Karpas-422 (cell line): ENCODE measurements around the gene ZRANB1. TPM values are rescaled to one million over a fixed set of nuclear protein-coding genes. Genes with fewer than 3 reads are reported as not detected.

Experiments used
- DNase-seq: peaks from one replicate; pipeline ENCODE4 v3.0.0-alpha.2; 2015
- H2AFZ ChIP-seq: fragments of 200-600 bp; sonication (generic); 2 replicates; pipeline ENCODE4 v1.6.1; 2014; ENCODE audit warnings: antibody characterized with exemption, low read length, mixed read lengths
- H3K27ac ChIP-seq: fragments of 200-600 bp; sonication (generic); 2 replicates; pipeline ENCODE4 v1.5.1; 2014; ENCODE audit warnings: mild to moderate bottlenecking, low read length, moderate library complexity
- H3K27me3 ChIP-seq: fragments of 200-600 bp; sonication (generic); 2 replicates; pipeline ENCODE4 v1.6.1; 2014; ENCODE audit warnings: low read length, mixed read lengths
- H3K36me3 ChIP-seq: fragments of 200-600 bp; sonication (generic); 2 replicates; pipeline ENCODE4 v1.6.1; 2014; ENCODE audit warnings: low read length, mixed read lengths; ENCODE audit not compliant: insufficient read depth
- H3K4me1 ChIP-seq: fragments of 200-600 bp; sonication (generic); 2 replicates; pipeline ENCODE4 v1.6.1; 2014; ENCODE audit warnings: mild to moderate bottlenecking, low read length, mixed read lengths
- H3K4me2 ChIP-seq: fragments of 200-600 bp; sonication (generic); 2 replicates; pipeline ENCODE4 v1.6.1; 2014; ENCODE audit warnings: low read length, low read depth, mild to moderate bottlenecking; ENCODE audit not compliant: poor library complexity, severe bottlenecking
- H3K4me3 ChIP-seq: fragments of 200-600 bp; sonication (generic); 2 replicates; pipeline ENCODE4 v1.5.1; 2014; ENCODE audit warnings: mild to moderate bottlenecking, antibody characterized with exemption, low read length, mixed read lengths
- H3K79me2 ChIP-seq: fragments of 200-600 bp; sonication (generic); 2 replicates; pipeline ENCODE4 v1.6.1; 2014; ENCODE audit warnings: mild to moderate bottlenecking, low read length, mixed read lengths
- H3K9ac ChIP-seq: fragments of 200-600 bp; sonication (generic); 2 replicates; pipeline ENCODE4 v1.6.0; 2014; ENCODE audit warnings: low read length
- H3K9me2 ChIP-seq: fragments of 200-600 bp; sonication (generic), shearing (Covaris generic); replicated peaks from 2 replicates; pipeline ENCODE4 v1.6.0; 2014; ENCODE audit warnings: mild to moderate bottlenecking, low read length, moderate library complexity; ENCODE audit not compliant: insufficient read depth
- H3K9me3 ChIP-seq: fragments of 300-700, 200-600 bp; sonication (generic); 2 replicates; pipeline ENCODE4 v1.6.1; 2014; ENCODE audit warnings: low read length, mixed read lengths
- H4K20me1 ChIP-seq: fragments of 200-600 bp; sonication (generic); 2 replicates; pipeline ENCODE4 v1.6.1; 2014; ENCODE audit warnings: mild to moderate bottlenecking, antibody characterized with exemption, low read length, low read depth; ENCODE audit not compliant: insufficient read depth
- total RNA-seq: library from RNA; depleted of rRNA; stranded (reverse); fragments of >200 nt; shearing (Covaris generic); gene quantifications from 2 replicates; pipeline ENCODE4 v1.2.3, GENCODE V29; 2014; ENCODE audit warnings: low replicate concordance

The ZRANB1 gene
- total RNA-seq, 1 experiment from 2014 or later = 13.1 TPM

GRCh38 chr10:124928087-124928486, 13.8 kb upstream of the ZRANB1 start:
- Histone ChIP-seq H3K9ac (no peak overlapping the region), H3K79me2 (peaks cover 99% of the 10 kb centered on the region), H3K36me3 (0 out of 2 replicates have a peak, but pooled peaks cover 10% of the 10 kb centered on the region), H3K4me1 (peaks cover 9% of the 10 kb centered on the region), H2AFZ (no peak overlapping the region), H4K20me1 (peaks cover 7% of the 10 kb centered on the region; the same call in 1 of the 2 replicates), H3K27me3 (no peaks in the 10 kb centered on the region), H3K9me3 (no peaks in the 10 kb centered on the region), H3K9me2 (no peaks in the 10 kb centered on the region), H3K27ac (no peak overlapping the region), H3K4me3 (no peak overlapping the region), H3K4me2 (no peak overlapping the region)
- DNase-seq = no peak

GRCh38 chr10:124928545-124928944, 13.4 kb upstream of the ZRANB1 start:
- Histone ChIP-seq H4K20me1 (peaks cover 7% of the 10 kb centered on the region; the same call in 1 of the 2 replicates), H3K79me2 (peaks cover 99% of the 10 kb centered on the region), H3K4me3 (no peak overlapping the region), H3K9ac (no peak overlapping the region), H3K9me2 (no peaks in the 10 kb centered on the region), H3K4me2 (no peak overlapping the region), H2AFZ (no peak overlapping the region), H3K27ac (no peak overlapping the region), H3K27me3 (no peaks in the 10 kb centered on the region), H3K36me3 (0 out of 2 replicates have a peak, but pooled peaks cover 10% of the 10 kb centered on the region), H3K9me3 (no peaks in the 10 kb centered on the region), H3K4me1 (peaks cover 9% of the 10 kb centered on the region)
- DNase-seq = no peak

DNA sequence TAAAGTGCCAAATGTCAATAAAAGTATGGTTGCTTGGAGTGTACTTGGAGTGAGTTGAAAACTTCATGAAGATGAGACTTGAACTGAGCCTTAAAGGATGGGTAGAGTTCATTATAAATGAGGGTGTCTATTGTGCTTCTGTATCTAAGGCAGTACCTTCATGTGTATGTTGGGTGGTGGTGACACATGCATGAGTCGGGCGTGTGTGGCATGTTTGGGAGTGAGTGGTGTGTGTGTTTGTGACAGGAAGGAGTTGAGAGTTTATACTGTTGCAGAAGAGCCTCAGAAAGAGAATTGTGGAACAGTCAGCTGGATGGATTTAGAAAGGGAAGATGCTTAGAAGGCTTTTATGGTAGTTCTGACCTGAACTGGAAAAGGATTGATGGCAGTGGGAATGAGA, 6.0 kb upstream of the ZRANB1 start:
- H3K9me3 ChIP-seq = no peaks in the 10 kb centered on the region
- H3K79me2 ChIP-seq = peaks cover 99% of the 10 kb centered on the region
- H3K9me2 ChIP-seq = no peaks in the 10 kb centered on the region
- no peak overlapping the region for H3K27ac ChIP-seq
- H3K9ac ChIP-seq = no peak overlapping the region
- no peaks in the 10 kb centered on the region for H3K27me3 ChIP-seq
- H3K36me3 ChIP-seq = 0 out of 2 replicates have a peak, but pooled peaks cover 6% of the 10 kb centered on the region
- H3K4me3 ChIP-seq = no peak overlapping the region
- peaks cover 2% of the 10 kb centered on the region; the same call in 1 of the 2 replicates for H3K4me1 ChIP-seq
- H4K20me1 ChIP-seq = peaks cover 10% of the 10 kb centered on the region; the same call in 1 of the 2 replicates
- no peak overlapping the region for H2AFZ ChIP-seq
- DNase-seq = no peak
- H3K4me2 ChIP-seq = no peak overlapping the region

- H3K27ac ChIP-seq = no peak overlapping the region
- peaks cover 3% of the 10 kb centered on the region; the same call in 1 of the 2 replicates for H3K4me1 ChIP-seq
- H3K79me2 ChIP-seq = peaks cover 99% of the 10 kb centered on the region
- DNase-seq = no peak
- H2AFZ ChIP-seq = no peak overlapping the region
- H3K9me2 ChIP-seq = no peaks in the 10 kb centered on the region
- 0 out of 2 replicates have a peak, but pooled peaks cover 2% of the 10 kb centered on the region for H3K36me3 ChIP-seq
- H3K4me3 ChIP-seq = no peak overlapping the region
- H3K27me3 ChIP-seq = no peaks in the 10 kb centered on the region
- no peak overlapping the region for H3K4me2 ChIP-seq
- no peaks in the 10 kb centered on the region for H3K9me3 ChIP-seq
- H4K20me1 ChIP-seq = peaks cover 10% of the 10 kb centered on the region; the same call in 1 of the 2 replicates
- H3K9ac ChIP-seq = no peak overlapping the region
Observed at GRCh38 chr10:124936813-124937212, 5.1 kb upstream of the ZRANB1 start.

DNA sequence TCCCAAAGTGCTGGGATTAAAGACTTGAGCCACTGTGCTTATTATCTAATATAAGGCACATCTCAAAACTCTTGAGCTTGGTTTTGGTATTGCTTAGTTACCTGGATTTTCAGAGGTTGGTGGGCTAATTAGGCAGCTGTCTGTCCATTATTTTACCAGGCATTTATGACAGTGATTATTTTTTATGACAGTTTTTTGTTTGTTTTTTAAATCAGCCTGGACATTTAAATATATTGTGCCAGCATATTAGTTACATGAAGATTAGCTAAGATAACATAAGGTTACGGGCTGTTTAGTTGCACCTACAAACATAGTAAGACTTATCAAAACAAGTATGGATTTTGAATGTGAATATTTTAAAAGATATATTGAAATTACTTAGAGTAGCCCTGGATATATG, 2.6 kb upstream of the ZRANB1 start:
- Histone ChIP-seq H3K27ac (no peak overlapping the region), H4K20me1 (peaks cover 14% of the 10 kb centered on the region; the same call in 1 of the 2 replicates), H3K9ac (no peak overlapping the region), H3K4me1 (peaks cover 12% of the 10 kb centered on the region; the same call in 1 of the 2 replicates), H3K36me3 (no peaks in the 10 kb centered on the region), H3K4me2 (no peak overlapping the region), H3K27me3 (no peaks in the 10 kb centered on the region), H3K9me2 (no peaks in the 10 kb centered on the region), H3K4me3 (no peak overlapping the region), H3K79me2 (peaks cover 98% of the 10 kb centered on the region), H3K9me3 (no peaks in the 10 kb centered on the region), H2AFZ (no peak overlapping the region)
- no peak for DNase-seq

- H3K79me2 ChIP-seq = peaks cover 99% of the 10 kb centered on the region
- 0 out of 2 replicates have a peak, but pooled peaks cover 4% of the 10 kb centered on the region for H4K20me1 ChIP-seq
- no peaks in the 10 kb centered on the region for H3K9me3 ChIP-seq
- H3K9me2 ChIP-seq = no peaks in the 10 kb centered on the region
- no peak overlapping the region for H2AFZ ChIP-seq
- H3K9ac ChIP-seq = no peak overlapping the region
- H3K36me3 ChIP-seq = peaks cover 8% of the 10 kb centered on the region; the same call in 1 of the 2 replicates
- H3K27ac ChIP-seq = no peak overlapping the region
- H3K27me3 ChIP-seq = no peaks in the 10 kb centered on the region
- H3K4me3 ChIP-seq = no peak overlapping the region
- no peak for DNase-seq
- no peak overlapping the region for H3K4me2 ChIP-seq
- peaks cover 12% of the 10 kb centered on the region; the same call in 1 of the 2 replicates for H3K4me1 ChIP-seq
Observed at GRCh38 chr10:124942317-124943169, 620 bp downstream of the ZRANB1 start.

- Histone ChIP-seq H3K9me2 (no peaks in the 10 kb centered on the region), H3K4me3 (no peak overlapping the region), H2AFZ (no peak overlapping the region), H3K36me3 (peaks cover 9% of the 10 kb centered on the region; the same call in 1 of the 2 replicates), H3K9me3 (no peaks in the 10 kb centered on the region), H3K27me3 (no peaks in the 10 kb centered on the region), H3K9ac (no peak overlapping the region), H3K79me2 (peaks cover 99% of the 10 kb centered on the region), H3K4me1 (peaks cover 12% of the 10 kb centered on the region; the same call in 1 of the 2 replicates), H3K27ac (no peak overlapping the region), H4K20me1 (0 out of 2 replicates have a peak, but pooled peaks cover 4% of the 10 kb centered on the region), H3K4me2 (no peak overlapping the region)
- no peak for DNase-seq
Observed at GRCh38 chr10:124943301-124944092, 1.6 kb downstream of the ZRANB1 start.
